ENCODE data around the gene OTOF.

The OTOF gene

GRCh38 chr2:26482211-26483026 is 4.5 kb upstream of the OTOF start:
- DNase-seq (ENCODE audit: low read depth, low spot score) = no peak
- no peak overlapping the region for H3K27ac ChIP-seq

GRCh38 chr2:26481706-26482105 is 3.8 kb upstream of the OTOF start:
- no peak for DNase-seq (ENCODE audit: low read depth, low spot score)
- H3K27ac ChIP-seq = no peak overlapping the region

GRCh38 chr2:26480566-26481423 is 2.9 kb upstream of the OTOF start:
- DNase-seq (ENCODE audit: low read depth, low spot score) = no peak
- H3K27ac ChIP-seq = no peak overlapping the region

GRCh38 chr2:26479789-26480565 is 2.1 kb upstream of the OTOF start:
- no peak overlapping the region for H3K27ac ChIP-seq
- DNase-seq (ENCODE audit: low read depth, low spot score) = no peak

GRCh38 chr2:26479131-26479788 is 1.3 kb upstream of the OTOF start:
- no peak for DNase-seq (ENCODE audit: low read depth, low spot score)

GRCh38 chr2:26478366-26478765 is 442 bp upstream of the OTOF start:
- H3K27ac ChIP-seq = no peak overlapping the region
- no peak for DNase-seq (ENCODE audit: low read depth, low spot score)

More at GRCh38 chr2:26479131-26479788, 1.3 kb upstream of the OTOF start:
- no peak overlapping the region for H3K27ac ChIP-seq

GRCh38 chr2:26477126-26477910 is 606 bp downstream of the OTOF start:
- no peak overlapping the region for H3K27ac ChIP-seq
- no peak for DNase-seq (ENCODE audit: low read depth, low spot score)

GRCh38 chr2:26475832-26476501 is 2.0 kb downstream of the OTOF start:
- DNase-seq (ENCODE audit: low read depth, low spot score) = no peak
- H3K27ac ChIP-seq = no peak overlapping the region

GRCh38 chr2:26475037-26475436 is 2.9 kb downstream of the OTOF start:
- no peak overlapping the region for H3K27ac ChIP-seq
- DNase-seq (ENCODE audit: low read depth, low spot score) = no peak

- DNase-seq (ENCODE audit: low read depth, low spot score) = no peak
- no peak overlapping the region for H3K27ac ChIP-seq
Observed at GRCh38 chr2:26474261-26474785, 3.6 kb downstream of the OTOF start.

GRCh38 chr2:26473796-26474195 is 4.1 kb downstream of the OTOF start:
- no peak for DNase-seq (ENCODE audit: low read depth, low spot score)
- H3K27ac ChIP-seq = no peak overlapping the region

GRCh38 chr2:26472821-26473655 is 4.9 kb downstream of the OTOF start:
- H3K27ac ChIP-seq = no peak overlapping the region
- DNase-seq (ENCODE audit: low read depth, low spot score) = no peak

- no peak for DNase-seq (ENCODE audit: low read depth, low spot score)
- H3K27ac ChIP-seq = no peak overlapping the region
Observed at GRCh38 chr2:26471766-26472706, 5.9 kb downstream of the OTOF start.

- no peak for DNase-seq (ENCODE audit: low read depth, low spot score)
- no peak overlapping the region for H3K27ac ChIP-seq
Observed at GRCh38 chr2:26471289-26471688, 6.6 kb downstream of the OTOF start.

- no peak overlapping the region for H3K27ac ChIP-seq
- DNase-seq (ENCODE audit: low read depth, low spot score) = no peak
Observed at GRCh38 chr2:26470601-26471260, 7.2 kb downstream of the OTOF start.

- DNase-seq (ENCODE audit: low read depth, low spot score) = no peak
- no peak overlapping the region for H3K27ac ChIP-seq
Observed at GRCh38 chr2:26469955-26470354, 8.0 kb downstream of the OTOF start.
